Kidney epithelial cell (primary cell): ENCODE measurements around the gene ZNF446. TPM values are rescaled to one million over a fixed set of nuclear protein-coding genes. Genes with fewer than 3 reads are reported as not detected.

Experiments used
- DNase-seq: peaks from one replicate; pipeline ENCODE4 v3.0.0-alpha.2; 2010; ENCODE audit warnings: low read depth
- H3K27me3 ChIP-seq: 2 replicates; pipeline ENCODE4 v1.6.0; 2011; ENCODE audit warnings: low read length; ENCODE audit not compliant: control insufficient read depth, insufficient read depth
- H3K36me3 ChIP-seq: 2 replicates; pipeline ENCODE4 v1.5.1; 2011; ENCODE audit warnings: low read length; ENCODE audit not compliant: control insufficient read depth, insufficient read depth
- H3K4me3 ChIP-seq: 2 replicates; pipeline ENCODE4 v1.5.1; 2011; ENCODE audit warnings: low read depth, mild to moderate bottlenecking, control low read depth, low read length
- CTCF ChIP-seq: IDR thresholded peaks from 2 replicates; pipeline ENCODE4 v1.5.1; 2011; ENCODE audit warnings: mild to moderate bottlenecking, moderate library complexity, low read length, control low read depth, inconsistent platforms; ENCODE audit not compliant: insufficient read depth, poor library complexity, severe bottlenecking
- total RNA-seq: library from RNA; depleted of rRNA; stranded (reverse); fragments of >200 nt; gene quantifications from 2 replicates; pipeline ENCODE4 v1.2.3, GENCODE V29; 2015

ZNF446 gene
- total RNA-seq, 1 donor from 2014 or later = 10.8 TPM

DNA sequence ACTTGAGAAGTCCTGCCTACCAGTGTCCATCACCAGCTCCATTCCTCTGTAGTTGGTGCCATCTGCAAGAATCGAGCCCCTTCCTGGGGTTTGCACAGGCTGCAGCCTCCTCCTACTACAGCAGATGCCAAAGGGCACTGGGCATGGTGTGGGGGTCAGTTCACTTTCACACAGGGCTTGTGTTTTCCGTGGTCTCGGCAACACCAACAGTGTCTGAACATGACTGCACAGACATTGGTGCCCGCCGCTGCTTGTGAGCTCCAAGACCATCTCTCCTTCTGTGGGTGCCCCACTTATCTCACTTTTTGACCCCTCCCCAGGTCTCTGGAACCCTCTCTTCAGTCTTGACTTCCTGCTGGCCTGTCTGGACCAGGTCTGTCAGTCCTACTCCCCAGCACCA lies 15.2 kb downstream of the ZNF446 start:
- H3K36me3 ChIP-seq = no peaks in the 10 kb centered on the region
- no peak for DNase-seq
- no peak for TF ChIP-seq CTCF

DNA sequence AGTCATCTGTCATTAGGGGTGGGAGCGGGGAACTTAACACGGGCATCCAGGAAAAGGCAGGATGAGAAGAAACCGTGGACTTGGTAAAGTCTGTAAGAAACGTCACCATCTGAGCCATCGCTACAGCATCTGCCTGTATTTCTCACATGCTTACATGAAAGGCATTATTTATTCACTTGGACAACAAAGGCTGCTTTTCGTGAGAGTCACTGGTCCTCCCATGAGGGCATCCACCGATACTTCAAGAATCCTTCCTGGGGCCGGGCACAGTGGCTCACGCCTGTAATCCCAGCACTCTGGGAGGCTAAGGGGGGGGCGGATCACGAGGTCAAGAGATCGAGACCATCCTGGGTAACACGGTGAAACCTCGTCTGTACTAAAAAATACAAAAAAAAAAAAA lies 16.1 kb downstream of the ZNF446 start:
- no peak for TF ChIP-seq CTCF
- DNase-seq = no peak
- H3K4me3 ChIP-seq = no peak overlapping the region
- no peaks in the 10 kb centered on the region for H3K36me3 ChIP-seq
- no peaks in the 10 kb centered on the region for H3K27me3 ChIP-seq

More for the DNA sequence above, 15.2 kb downstream of the ZNF446 start:
- no peaks in the 10 kb centered on the region for H3K27me3 ChIP-seq
- H3K4me3 ChIP-seq = no peak overlapping the region

- Histone ChIP-seq H3K27me3 (no peaks in the 10 kb centered on the region), H3K4me3 (no peak overlapping the region), H3K36me3 (no peaks in the 10 kb centered on the region)
- no peak for TF ChIP-seq CTCF
- DNase-seq = no peak
These were observed 21.6 kb downstream of the ZNF446 start for GRCh38 chr19:58497634-58498170.

DNA sequence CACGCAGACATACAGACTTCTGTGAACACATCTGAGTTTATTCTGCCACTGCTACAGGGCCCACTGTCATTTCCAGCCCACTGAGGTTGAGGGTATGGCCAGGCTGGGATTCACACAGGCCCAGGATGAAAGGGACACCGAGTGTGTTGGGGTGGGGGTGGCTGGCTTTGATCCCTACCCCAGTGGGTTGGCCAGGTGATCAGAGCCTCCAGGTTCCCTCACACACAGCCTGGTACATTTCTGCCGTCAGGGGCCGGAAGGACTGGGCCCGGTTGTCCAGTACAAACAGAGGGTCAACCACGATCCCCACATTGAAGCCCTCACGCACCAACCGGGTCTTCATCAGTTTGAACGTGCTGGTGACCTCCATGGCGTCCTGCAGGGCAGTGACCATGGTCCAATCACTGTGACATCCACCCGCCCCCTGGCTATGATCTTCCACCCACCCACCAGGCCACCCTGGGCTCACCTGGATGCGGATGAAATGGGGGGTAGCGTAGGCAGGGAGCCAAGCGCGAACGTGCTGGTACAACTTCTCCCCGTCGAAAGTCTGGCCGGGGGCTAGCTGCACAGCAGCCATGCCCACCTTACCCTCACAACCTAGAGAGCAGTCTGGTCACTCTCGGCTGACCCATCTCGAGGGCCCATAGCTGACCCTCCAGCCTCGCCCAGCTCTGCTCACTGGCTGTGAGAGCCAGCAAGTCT lies 22.3 kb downstream of the ZNF446 start:
- Histone ChIP-seq H3K27me3 (no peaks in the 10 kb centered on the region), H3K36me3 (no peaks in the 10 kb centered on the region), H3K4me3 (peak overlapping the region; percentile 35)
- DNase-seq = no peak
- no peak for TF ChIP-seq CTCF

DNA sequence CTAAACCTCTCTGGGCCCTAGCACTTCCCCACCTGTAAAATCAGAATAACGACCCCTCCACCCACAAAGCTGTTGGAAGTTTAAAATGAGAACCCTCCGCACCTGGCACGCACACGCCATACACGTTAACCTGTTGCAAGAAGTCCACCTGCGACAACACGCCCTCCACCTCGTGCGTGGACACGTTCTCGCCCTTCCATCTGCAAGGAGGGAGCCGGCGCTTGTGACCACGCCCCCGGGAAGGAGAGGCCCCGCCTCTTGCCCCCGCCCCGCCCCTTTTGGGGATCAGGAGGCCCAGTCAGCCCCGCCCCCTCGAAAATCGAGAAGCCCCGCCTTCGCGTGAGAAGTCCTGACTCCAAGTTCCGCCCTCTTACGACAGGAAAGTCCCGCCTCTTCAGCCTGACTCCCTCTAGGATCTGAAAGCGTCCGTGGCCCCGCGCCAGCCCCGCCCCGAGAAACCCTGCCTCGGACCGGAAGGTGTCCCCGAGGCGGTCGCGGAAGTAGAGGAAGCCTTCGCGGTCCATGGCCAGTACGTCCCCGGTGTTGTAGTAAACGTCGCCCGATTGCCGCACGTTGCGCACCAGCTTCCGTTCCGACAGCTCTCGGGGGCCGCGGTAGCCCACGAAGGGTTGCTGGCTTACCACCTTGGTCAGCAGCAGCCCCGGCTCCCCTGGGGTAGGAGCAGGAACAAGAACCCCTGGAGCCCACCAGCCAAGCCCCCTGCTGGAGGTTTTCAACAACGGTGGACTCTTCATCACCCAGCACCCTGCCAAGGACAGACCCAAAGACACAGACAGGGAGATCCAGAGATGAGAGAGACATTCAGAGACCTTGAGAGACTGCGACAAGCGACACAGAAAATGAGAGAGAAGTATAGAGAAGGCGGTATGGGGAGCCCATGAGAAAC lies 23.1 kb downstream of the ZNF446 start:
- Histone ChIP-seq H3K36me3 (no peaks in the 10 kb centered on the region), H3K27me3 (no peaks in the 10 kb centered on the region), H3K4me3 (peak overlapping the region; percentile 53)
- peak; percentile 51 for TF ChIP-seq CTCF
- DNase-seq = peak; percentile 95
